Neural cell (in vitro differentiated cells): ENCODE measurements around the gene IMMP2L. TPM values are rescaled to one million over a fixed set of nuclear protein-coding genes. Genes with fewer than 3 reads are reported as not detected.

Experiments used
- H2AFZ ChIP-seq: fragments of 200-600, 300-800 bp; sonication (generic), shearing (Covaris generic); 2 replicates; pipeline ENCODE4 v1.6.0; 2014; ENCODE audit warnings: low read depth, mild to moderate bottlenecking, antibody characterized with exemption, low read length, moderate library complexity
- H3F3A ChIP-seq: fragments of 200-600 bp; shearing (Covaris generic); 2 replicates; pipeline ENCODE4 v1.6.1; 2016; ENCODE audit warnings: mild to moderate bottlenecking, moderate library complexity, mixed read lengths, antibody characterized with exemption, low read length; ENCODE audit not compliant: insufficient read depth, poor library complexity, severe bottlenecking
- H3K27ac ChIP-seq: fragments of 200-600, 300-800 bp; sonication (generic), shearing (Covaris generic); 2 replicates; pipeline ENCODE4 v1.5.1; 2014; ENCODE audit warnings: mild to moderate bottlenecking, low read length, moderate library complexity
- H3K27me3 ChIP-seq: fragments of 300-800, 200-600 bp; sonication (generic), shearing (Covaris generic); 2 replicates; pipeline ENCODE4 v1.6.0; 2014; ENCODE audit warnings: mild to moderate bottlenecking, low read depth, low read length, moderate library complexity; ENCODE audit not compliant: insufficient read depth
- H3K36me3 ChIP-seq: fragments of 300-800, 200-600 bp; sonication (generic), shearing (Covaris generic); 2 replicates; pipeline ENCODE4 v1.5.1; 2014; ENCODE audit warnings: mild to moderate bottlenecking, antibody characterized with exemption, low read length, moderate library complexity; ENCODE audit not compliant: insufficient read depth
- H3K4me2 ChIP-seq: fragments of 300-800, 200-600 bp; sonication (generic), shearing (Covaris generic); 2 replicates; pipeline ENCODE4 v1.6.0; 2014; ENCODE audit warnings: mild to moderate bottlenecking, low read length
- H3K4me3 ChIP-seq: fragments of 300-800, 200-600 bp; sonication (generic), shearing (Covaris generic); 2 replicates; pipeline ENCODE4 v1.5.1; 2014; ENCODE audit warnings: mild to moderate bottlenecking, low read length, moderate library complexity
- H3K79me2 ChIP-seq: fragments of 200-600 bp; shearing (Covaris generic); replicated peaks from 2 replicates; pipeline ENCODE4 v1.6.0; 2014; ENCODE audit warnings: mild to moderate bottlenecking, low read length, moderate library complexity; ENCODE audit not compliant: insufficient read depth
- H3K9ac ChIP-seq: fragments of 300-800, 200-600 bp; sonication (generic), shearing (Covaris generic); 2 replicates; pipeline ENCODE4 v1.6.1; 2016; ENCODE audit warnings: mild to moderate bottlenecking, low read length, mixed read lengths
- H3K9me2 ChIP-seq: fragments of 200-600 bp; shearing (Covaris generic); 2 replicates; pipeline ENCODE4 v1.6.1; 2016; ENCODE audit warnings: mild to moderate bottlenecking, low read length, mixed read lengths; ENCODE audit not compliant: insufficient read depth
- H3K9me3 ChIP-seq: fragments of 200-600, 300-800 bp; sonication (generic), shearing (Covaris generic); 2 replicates; pipeline ENCODE4 v1.6.1; 2016; ENCODE audit warnings: mild to moderate bottlenecking, mixed run types, low read length, moderate library complexity, mixed read lengths
- H4K20me1 ChIP-seq: fragments of 200-600 bp; shearing (Covaris generic); 2 replicates; pipeline ENCODE4 v1.6.1; 2016; ENCODE audit warnings: mild to moderate bottlenecking, mixed run types; ENCODE audit not compliant: insufficient read depth
- EP300 ChIP-seq: fragments of 450-650 bp; conservative IDR thresholded peaks from 2 replicates; pipeline ENCODE4 v1.6.1; 2014; ENCODE audit warnings: antibody characterized with exemption, mild to moderate bottlenecking, moderate library complexity; ENCODE audit not compliant: poor library complexity, severe bottlenecking
- EZH2 ChIP-seq: fragments of 200-600, 300-800 bp; shearing (Covaris generic), sonication (generic); IDR thresholded peaks from 2 replicates; pipeline ENCODE4 v1.6.1; 2014; ENCODE audit warnings: antibody characterized with exemption, low read length, borderline replicate concordance, mild to moderate bottlenecking; ENCODE audit not compliant: insufficient read depth, poor library complexity, severe bottlenecking
- MXI1 ChIP-seq: fragments of 450-650 bp; conservative IDR thresholded peaks from 2 replicates; pipeline ENCODE4 v1.6.1; 2014; ENCODE audit warnings: antibody characterized with exemption, mild to moderate bottlenecking; ENCODE audit not compliant: poor library complexity, severe bottlenecking
- POLR2AphosphoS5 ChIP-seq: IDR thresholded peaks from 2 replicates; pipeline ENCODE4 v1.6.1; 2012
- RAD21 ChIP-seq: fragments of 450-650 bp; conservative IDR thresholded peaks from 2 replicates; pipeline ENCODE4 v1.6.1; 2014; ENCODE audit warnings: antibody characterized with exemption, mild to moderate bottlenecking, moderate library complexity
- REST ChIP-seq: IDR thresholded peaks from 2 replicates; pipeline ENCODE4 v1.6.1; 2012; ENCODE audit warnings: borderline replicate concordance
- SMC3 ChIP-seq: fragments of 450-650 bp; conservative IDR thresholded peaks from 2 replicates; pipeline ENCODE4 v1.6.1; 2014; ENCODE audit warnings: antibody characterized with exemption, mild to moderate bottlenecking, moderate library complexity; ENCODE audit not compliant: poor library complexity
- TAF1 ChIP-seq: IDR thresholded peaks from 2 replicates; pipeline ENCODE4 v1.6.1; 2012; ENCODE audit warnings: low read depth
- polyA plus RNA-seq: library from polyadenylated mRNA; depleted of rRNA; stranded (reverse); fragments of >200 nt; gene quantifications from 2 replicates; pipeline ENCODE4 v1.2.3, GENCODE V29; 2014
- TF ChIP-seq, protein P1 (sequence below): fragments of 450-650 bp; IDR thresholded peaks from 2 replicates; pipeline ENCODE4 v1.5.1; 2014; ENCODE audit warnings: antibody characterized with exemption, mild to moderate bottlenecking, moderate library complexity; ENCODE audit not compliant: poor library complexity, severe bottlenecking

IMMP2L gene
- polyA plus RNA-seq, 1 donor from 2014 or later: 9.7 TPM

DNA sequence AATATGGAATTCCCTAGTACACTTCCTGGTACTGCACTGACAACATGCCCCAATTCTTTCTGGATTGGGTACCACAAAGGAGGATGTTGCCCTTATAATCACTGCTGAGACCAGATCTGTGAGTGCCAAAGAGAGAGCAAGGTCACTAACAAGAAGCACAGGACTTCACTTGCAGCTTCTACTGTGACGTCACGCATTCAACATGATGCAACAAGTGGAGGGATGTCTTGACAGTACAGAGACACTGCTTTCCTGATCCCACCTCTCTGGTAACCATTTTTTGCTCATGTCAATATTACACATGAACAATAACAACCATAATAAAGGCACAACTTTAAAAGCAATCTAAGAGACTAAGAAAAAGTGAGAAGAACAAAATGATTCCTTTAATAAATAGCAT is 885.5 kb downstream of the IMMP2L start:
- no peaks in the 10 kb centered on the region for H3K79me2 ChIP-seq
- H3K27ac ChIP-seq: no peak overlapping the region
- no peaks in the 10 kb centered on the region for H3F3A ChIP-seq
- H2AFZ ChIP-seq: no peak overlapping the region
- no peaks in the 10 kb centered on the region for H4K20me1 ChIP-seq
- H3K4me3 ChIP-seq: no peak overlapping the region
- no peaks in the 10 kb centered on the region for H3K9me2 ChIP-seq
- no peaks in the 10 kb centered on the region for H3K9me3 ChIP-seq
- H3K4me2 ChIP-seq: no peak overlapping the region
- TF ChIP-seq EZH2 (no peak), MXI1 (no peak), SMC3 (no peak), EP300 (no peak), TAF1 (no peak), RAD21 (no peak), POLR2AphosphoS5 (no peak), REST (no peak)
- TF ChIP-seq, protein P1, sequence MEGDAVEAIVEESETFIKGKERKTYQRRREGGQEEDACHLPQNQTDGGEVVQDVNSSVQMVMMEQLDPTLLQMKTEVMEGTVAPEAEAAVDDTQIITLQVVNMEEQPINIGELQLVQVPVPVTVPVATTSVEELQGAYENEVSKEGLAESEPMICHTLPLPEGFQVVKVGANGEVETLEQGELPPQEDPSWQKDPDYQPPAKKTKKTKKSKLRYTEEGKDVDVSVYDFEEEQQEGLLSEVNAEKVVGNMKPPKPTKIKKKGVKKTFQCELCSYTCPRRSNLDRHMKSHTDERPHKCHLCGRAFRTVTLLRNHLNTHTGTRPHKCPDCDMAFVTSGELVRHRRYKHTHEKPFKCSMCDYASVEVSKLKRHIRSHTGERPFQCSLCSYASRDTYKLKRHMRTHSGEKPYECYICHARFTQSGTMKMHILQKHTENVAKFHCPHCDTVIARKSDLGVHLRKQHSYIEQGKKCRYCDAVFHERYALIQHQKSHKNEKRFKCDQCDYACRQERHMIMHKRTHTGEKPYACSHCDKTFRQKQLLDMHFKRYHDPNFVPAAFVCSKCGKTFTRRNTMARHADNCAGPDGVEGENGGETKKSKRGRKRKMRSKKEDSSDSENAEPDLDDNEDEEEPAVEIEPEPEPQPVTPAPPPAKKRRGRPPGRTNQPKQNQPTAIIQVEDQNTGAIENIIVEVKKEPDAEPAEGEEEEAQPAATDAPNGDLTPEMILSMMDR: no peak
- no peaks in the 10 kb centered on the region for H3K27me3 ChIP-seq
- H3K36me3 ChIP-seq: no peaks in the 10 kb centered on the region
- H3K9ac ChIP-seq: no peak overlapping the region

GRCh38 chr7:110675383-110676103 is 886.7 kb downstream of the IMMP2L start:
- no peak overlapping the region for H2AFZ ChIP-seq
- H3K79me2 ChIP-seq: no peaks in the 10 kb centered on the region
- no peaks in the 10 kb centered on the region for H3K27me3 ChIP-seq
- TF ChIP-seq POLR2AphosphoS5: no peak
- H3K36me3 ChIP-seq: no peaks in the 10 kb centered on the region
- no peaks in the 10 kb centered on the region for H3K9me3 ChIP-seq
- no peak overlapping the region for H3K4me2 ChIP-seq
- H3K27ac ChIP-seq: no peak overlapping the region
- H3K4me3 ChIP-seq: no peak overlapping the region
- no peaks in the 10 kb centered on the region for H4K20me1 ChIP-seq
- H3K9ac ChIP-seq: no peak overlapping the region
- no peaks in the 10 kb centered on the region for H3F3A ChIP-seq
- no peaks in the 10 kb centered on the region for H3K9me2 ChIP-seq
